Small intestine (tissue), 7 donors: ENCODE data around the gene MRPS11. TPM values are rescaled to one million over a fixed set of nuclear protein-coding genes. Genes with fewer than 3 reads are reported as not detected.
"Not testable (repeated sequence)": the region's sequence is repeated elsewhere in the genome, so short reads cannot be mapped to it uniquely, and the experiment has no call there.

Experiments used
- DNase-seq, 2 donors: peaks; one replicate each; pipeline versions ENCODE4 v3.0.0 to v3.0.0-alpha.2; 2013
- FAIRE-seq: peaks from 2 replicates; lab custom pipeline; 2012; peaks lifted over from hg19 to GRCh38; lab: Jason Lieb, UNC
- H3K27ac ChIP-seq, 3 donors: one replicate each; pipeline ENCODE4 v1.5.1; 2013; ENCODE audit warnings: low read length in 2 of 3, mild to moderate bottlenecking in 2 of 3, control low read depth in 1 of 3, inconsistent platforms in 1 of 3, low read depth in 1 of 3, moderate library complexity in 1 of 3
- H3K27me3 ChIP-seq, 3 donors: one replicate each; pipeline ENCODE4 v1.6.1; 2013; ENCODE audit warnings: low read length in 3 of 3, inconsistent platforms in 1 of 3; ENCODE audit not compliant: control insufficient read depth in 3 of 3, insufficient read depth in 3 of 3
- H3K36me3 ChIP-seq, 3 donors: one replicate each; pipeline ENCODE4 v1.6.1; 2013; ENCODE audit warnings: low read length in 3 of 3, inconsistent platforms in 1 of 3, low read depth in 1 of 3, mild to moderate bottlenecking in 1 of 3, moderate library complexity in 1 of 3; ENCODE audit not compliant: control insufficient read depth in 3 of 3, insufficient read depth in 2 of 3
- H3K4me1 ChIP-seq, 3 donors: one replicate each; pipeline ENCODE4 v1.6.1; 2013; ENCODE audit warnings: low read length in 2 of 3, inconsistent platforms in 1 of 3, low read depth in 1 of 3, mild to moderate bottlenecking in 1 of 3, moderate library complexity in 1 of 3; ENCODE audit not compliant: control insufficient read depth in 3 of 3, insufficient read depth in 2 of 3
- H3K4me3 ChIP-seq, 3 donors: one replicate each; pipeline ENCODE4 v1.5.1; 2013; ENCODE audit warnings: low read length in 3 of 3, control low read depth in 1 of 3, inconsistent platforms in 1 of 3, low read depth in 1 of 3, mild to moderate bottlenecking in 1 of 3, moderate library complexity in 1 of 3
- H3K9me3 ChIP-seq, 2 donors: one replicate each; pipeline ENCODE4 v1.6.1; 2013; ENCODE audit warnings: low read depth in 1 of 2, low read length in 1 of 2; ENCODE audit not compliant: control insufficient read depth in 2 of 2, insufficient read depth in 1 of 2
- WGBS, 3 donors: extraction: QIAGEN DNeasy Blood & Tissue Kit; methylation state at CpG; one replicate each; pipeline ENCODE4 v1.1.7; 2013; 5-methylcytosine and 5-hydroxymethylcytosine counted together
- polyA plus RNA-seq, 4 donors: library from polyadenylated mRNA; stranded (reverse) in 3 of 4; unstranded in 1 of 4; fragments of 200-250 nt in 3 of 4; fragments of 120-200 nt in 1 of 4; gene quantifications; one replicate each; pipeline versions ENCODE4 v1.2.1 to v1.2.3, GENCODE V29; 2013
- donor health status: healthy with polysubstance abuse.
- donor health status: control.
- donor health status: control.
- donor health status: Bipolar disorder and iron deficiency.
- donor health status: healthy.

MRPS11 gene
- polyA plus RNA-seq, 4 donors: 37.7 to 79.8 (median 63.9) TPM

DNA sequence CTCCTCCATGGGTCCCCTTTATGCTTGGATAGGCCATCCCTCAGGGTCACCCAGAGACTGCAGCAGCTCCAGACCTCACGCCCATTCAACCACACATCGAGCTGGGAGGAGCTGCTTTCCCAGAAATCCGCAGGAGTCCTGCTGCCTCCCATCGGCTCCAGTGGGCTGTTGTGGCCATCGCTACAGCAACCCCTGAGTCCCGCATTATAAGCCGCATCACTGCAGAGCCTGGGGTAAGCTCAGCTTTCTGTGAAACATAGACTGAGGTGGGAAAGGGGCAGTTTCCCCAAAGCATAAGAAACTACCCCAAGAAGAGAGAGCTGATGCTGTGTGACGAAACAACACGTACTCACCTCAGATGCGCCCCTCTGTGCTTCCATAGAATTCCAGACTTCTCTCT, 36.1 kb upstream of the MRPS11 start:
- 82 to 84% (median 83%) methylated on average over 10 of the region's 10 CpGs for WGBS, 3 donors
- Histone ChIP-seq H3K9me3 (no peaks in the 10 kb centered on the region), H3K4me3 (no peak overlapping the region), H3K4me1 (no peaks in the 10 kb centered on the region), H3K36me3 (no peaks in the 10 kb centered on the region), H3K27ac (no peak overlapping the region), H3K27me3 (no peaks in the 10 kb centered on the region)
- FAIRE-seq: no peak
- no peak for DNase-seq

DNA sequence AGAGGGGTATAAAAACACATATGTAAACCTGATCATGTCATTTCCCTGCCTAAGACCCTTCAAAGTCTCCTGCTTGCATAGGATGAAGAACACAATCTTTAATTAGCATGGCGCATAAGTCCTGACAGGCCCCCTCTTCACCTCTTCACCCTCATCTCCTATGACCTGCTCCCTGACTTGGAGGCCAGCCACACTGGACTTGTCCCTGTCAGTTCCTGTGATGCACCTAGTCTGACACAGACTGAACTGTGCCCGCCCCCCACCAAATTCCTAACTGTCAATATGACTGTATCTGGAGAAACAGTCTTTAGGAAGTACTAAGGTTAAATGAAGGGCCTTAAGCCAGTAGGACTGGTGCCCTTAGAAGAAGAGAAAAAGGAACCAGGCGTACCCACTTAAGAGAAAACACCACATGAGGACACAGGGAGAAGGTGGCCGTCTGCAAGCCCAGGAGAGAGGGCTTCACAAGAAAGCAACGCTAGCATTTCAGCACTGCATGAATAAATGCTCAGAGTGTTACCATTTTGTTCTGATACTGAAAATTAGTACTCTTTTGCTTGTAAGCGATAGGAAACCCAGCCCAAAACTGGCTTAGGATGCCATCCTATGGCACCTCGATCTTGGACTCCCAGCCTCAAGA, 34.3 kb upstream of the MRPS11 start:
- H3K27ac ChIP-seq: no peak overlapping the region
- H3K27me3 ChIP-seq: peaks cover 0 to 2% (median 0%) of the 10 kb centered on the region in 3 donors
- no peak for FAIRE-seq
- H3K4me3 ChIP-seq: no peak overlapping the region
- no peaks in the 10 kb centered on the region for H3K9me3 ChIP-seq
- no peak for DNase-seq
- H3K4me1 ChIP-seq: no peaks in the 10 kb centered on the region
- WGBS, 3 donors: 84 to 87% (median 87%) methylated on average over 7 of the region's 7 CpGs
- no peaks in the 10 kb centered on the region for H3K36me3 ChIP-seq

DNA sequence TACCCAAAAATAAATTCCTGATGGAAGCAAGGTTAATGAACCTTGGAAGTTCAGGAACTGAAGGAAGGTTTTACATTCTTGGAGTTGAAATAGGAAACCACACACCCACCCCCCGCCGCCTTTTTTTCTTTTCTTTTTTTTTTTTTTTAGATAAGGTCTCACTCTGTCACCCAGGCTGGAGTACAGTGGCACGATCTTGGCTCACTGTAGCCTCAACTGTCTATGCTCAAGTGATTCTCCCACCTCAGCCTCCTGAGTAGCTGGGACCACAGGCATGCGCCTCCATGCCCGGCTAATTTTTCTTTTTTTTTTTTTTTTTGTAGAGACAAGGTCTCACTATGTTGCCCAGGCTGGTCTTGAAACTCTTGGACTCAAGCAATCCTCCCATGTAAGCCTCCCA, 33.4 kb upstream of the MRPS11 start:
- 65 to 77% (median 73%) methylated on average over 5 of the region's 5 CpGs for WGBS, 3 donors
- not testable (repeated sequence) for H3K9me3 ChIP-seq, DNase-seq, H3K36me3 ChIP-seq, H3K4me3 ChIP-seq, H3K27me3 ChIP-seq, H3K27ac ChIP-seq, H3K4me1 ChIP-seq, FAIRE-seq

DNA sequence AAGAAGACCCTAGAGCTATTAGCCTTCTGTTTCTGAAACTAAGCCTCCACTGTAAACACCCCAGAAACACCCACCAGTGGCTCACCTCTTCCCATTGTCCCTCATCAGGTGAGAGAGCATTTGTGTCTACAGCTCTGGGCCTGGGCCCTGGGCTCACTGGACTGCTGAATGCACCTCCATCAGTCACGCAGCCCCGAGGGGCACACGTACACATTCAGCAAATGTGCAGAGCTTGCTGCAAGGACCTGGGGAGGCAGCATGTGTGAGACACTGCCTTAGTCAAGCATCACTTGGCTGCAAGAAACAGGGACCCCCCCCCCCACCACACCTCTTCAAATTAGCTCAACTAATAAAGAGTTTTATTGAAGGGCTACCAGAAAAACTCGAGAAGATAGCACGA, 29.3 kb upstream of the MRPS11 start:
- H3K9me3 ChIP-seq: no peaks in the 10 kb centered on the region
- no peak for DNase-seq
- H3K4me3 ChIP-seq: no peak overlapping the region
- no peak for FAIRE-seq
- no peaks in the 10 kb centered on the region for H3K4me1 ChIP-seq
- peaks cover 0 to 5% (median 0%) of the 10 kb centered on the region in 3 donors for H3K27me3 ChIP-seq
- H3K36me3 ChIP-seq: no peaks in the 10 kb centered on the region
- no peak overlapping the region for H3K27ac ChIP-seq
- WGBS, 3 donors: 61 to 72% (median 63%) methylated on average over 5 of the region's 5 CpGs

DNA sequence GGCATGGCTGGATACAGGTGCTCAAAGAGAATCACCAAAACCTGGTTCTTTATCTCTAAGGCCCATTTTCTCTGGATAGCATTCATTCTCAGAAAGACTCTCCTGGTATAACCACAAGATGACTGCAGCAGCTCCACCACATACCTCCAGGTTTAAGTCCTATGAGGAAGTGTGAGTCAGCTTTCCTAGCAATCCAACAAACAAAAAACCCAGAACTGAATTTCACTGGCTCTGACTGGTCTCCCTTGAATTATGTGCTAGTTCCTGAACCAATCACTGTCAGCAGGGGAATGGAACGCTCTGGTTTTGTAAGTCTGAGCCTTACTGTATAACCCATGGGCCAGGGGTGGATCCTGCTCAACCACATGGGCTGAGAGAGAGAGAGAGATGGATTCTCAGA, 27.5 kb upstream of the MRPS11 start:
- FAIRE-seq: no peak
- 63 to 89% (median 75%) methylated on average over 1 of the region's 1 CpG for WGBS, 3 donors

DNA sequence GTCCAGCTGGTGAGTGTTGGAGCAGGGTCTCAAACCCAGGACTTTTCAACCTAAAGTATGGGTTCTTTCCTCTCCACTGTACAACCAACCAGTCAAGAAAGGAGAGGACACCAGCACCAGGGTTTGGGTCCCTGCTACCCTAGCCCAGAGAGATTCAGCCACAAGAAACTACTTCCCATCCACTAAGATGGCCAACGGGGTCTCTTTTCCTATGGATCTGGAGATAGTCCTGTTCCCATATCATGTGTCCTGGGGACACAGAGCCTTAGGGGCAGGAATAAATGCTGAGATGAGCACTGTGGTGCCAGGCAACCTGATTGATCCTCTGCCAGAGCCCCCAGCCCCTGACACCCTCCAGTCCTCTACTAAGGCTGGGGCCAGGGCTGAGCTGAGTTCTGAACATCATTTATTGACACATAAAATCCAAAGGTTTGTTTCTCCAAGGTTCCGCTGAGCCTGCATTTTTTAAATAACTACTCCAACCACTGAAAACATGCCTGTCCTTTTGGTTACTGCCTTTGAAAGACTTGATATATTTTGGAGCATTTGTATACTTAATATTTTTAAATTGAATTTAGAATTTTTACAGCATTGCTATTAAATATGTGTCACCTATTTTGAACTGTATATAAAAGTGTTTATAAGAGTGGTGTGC, 26.3 kb upstream of the MRPS11 start:
- H3K4me3 ChIP-seq: no peak overlapping the region
- FAIRE-seq (no peak), DNase-seq (no peak)
- peaks cover 2 to 4% of the 10 kb centered on the region in 2 donors for H3K9me3 ChIP-seq
- H3K27ac ChIP-seq: no peak overlapping the region
- H3K4me1 ChIP-seq: no peaks in the 10 kb centered on the region
- H3K27me3 ChIP-seq: peaks cover 0 to 9% (median 0%) of the 10 kb centered on the region in 3 donors
- no peaks in the 10 kb centered on the region for H3K36me3 ChIP-seq
- WGBS, 3 donors: 72 to 80% (median 72%) methylated on average over 2 of the region's 2 CpGs

More for the DNA sequence above, 27.5 kb upstream of the MRPS11 start:
- Histone ChIP-seq H3K27ac (no peak overlapping the region), H3K4me3 (no peak overlapping the region), H3K9me3 (peaks cover 2 to 4% of the 10 kb centered on the region in 2 donors), H3K27me3 (peaks cover 0 to 9% (median 0%) of the 10 kb centered on the region in 3 donors), H3K4me1 (no peaks in the 10 kb centered on the region), H3K36me3 (no peaks in the 10 kb centered on the region)
- no peak for DNase-seq

DNA sequence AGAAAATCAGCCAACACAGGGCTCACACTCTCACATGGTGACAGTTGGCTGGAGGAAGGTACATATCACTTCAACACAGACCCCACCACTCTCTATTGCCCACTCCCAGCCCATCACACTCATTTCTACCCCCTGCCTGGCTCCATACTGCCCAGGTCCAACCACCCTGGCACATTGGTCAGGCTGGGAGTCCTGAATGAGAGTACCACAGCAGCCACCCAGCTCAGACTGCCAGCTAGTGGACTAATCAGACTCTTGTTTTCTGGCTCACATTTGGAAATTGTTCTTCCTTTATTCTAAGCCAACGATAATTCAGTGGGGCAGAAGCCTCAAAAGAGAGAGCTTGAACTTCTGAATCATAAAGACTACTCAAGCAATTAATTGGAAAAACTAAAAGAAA, 20.3 kb upstream of the MRPS11 start:
- no peak overlapping the region for H3K27ac ChIP-seq
- peaks cover 2 to 4% of the 10 kb centered on the region in 2 donors for H3K9me3 ChIP-seq
- no peaks in the 10 kb centered on the region for H3K36me3 ChIP-seq
- WGBS, 3 donors: 40 to 63% (median 63%) methylated on average over 1 of the region's 1 CpG
- no peaks in the 10 kb centered on the region for H3K4me1 ChIP-seq
- H3K4me3 ChIP-seq: no peak overlapping the region
- DNase-seq (no peak), FAIRE-seq (no peak)
- peaks cover 0 to 4% (median 0%) of the 10 kb centered on the region in 3 donors for H3K27me3 ChIP-seq

DNA sequence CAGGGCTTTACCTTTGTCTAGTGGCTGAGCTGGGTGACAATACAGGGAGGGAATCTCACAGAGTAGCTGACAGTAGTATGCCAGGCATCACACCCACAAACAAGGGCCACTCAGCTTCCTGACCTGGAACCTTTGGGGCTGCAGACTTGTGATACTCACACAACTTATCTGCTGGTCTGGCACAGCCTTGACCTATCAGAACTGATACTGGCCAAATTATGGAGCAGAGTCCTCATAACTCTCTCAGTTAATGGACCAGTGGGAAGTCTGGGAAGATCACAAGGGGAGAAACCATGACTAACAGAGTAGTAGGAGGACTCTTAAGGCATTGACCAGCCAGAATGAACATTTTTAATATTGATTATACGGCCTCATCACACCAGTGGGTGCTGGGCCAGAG, 19.8 kb upstream of the MRPS11 start:
- Histone ChIP-seq H3K27me3 (peaks cover 0 to 4% (median 0%) of the 10 kb centered on the region in 3 donors), H3K27ac (no peak overlapping the region), H3K4me3 (no peak overlapping the region), H3K9me3 (peaks cover 2 to 4% of the 10 kb centered on the region in 2 donors), H3K4me1 (no peaks in the 10 kb centered on the region), H3K36me3 (no peaks in the 10 kb centered on the region)
- no peak for FAIRE-seq
- WGBS, 3 donors: 70 to 83% (median 71%) methylated on average over 1 of the region's 1 CpG
- no peak for DNase-seq
